K562 (cell line): ENCODE results near the gene TYW1B. TPM values are rescaled to one million over a fixed set of nuclear protein-coding genes. Genes with fewer than 3 reads are reported as not detected.

Experiments used
- ATAC-seq: fragments of 200-7000 bp; cut with Tn5 transposase; 3 replicates; pipeline ENCODE4 v1.9.1; 2020; ENCODE audit warnings: moderate library complexity
- BruUV-seq: library from RNA; stranded (reverse); fragments of 400-500 nt; replicated peaks from 2 replicates; lab custom pipeline; 2021; lab: Mats Ljungman, UMichigan
- CTCF ChIA-PET: fragments of 300-600 bp; formaldehyde crosslinking; extraction: SDS; loops from one replicate; lab custom pipeline; 2021; ENCODE audit warnings: low intra/inter-chr PET ratio; lab: Yijun Ruan, JAX
- POLR2A ChIA-PET: fragments of 300-600, 350-650 bp; sonication (Branson Sonifier 250); formaldehyde crosslinking; extraction: SDS; loops from one replicate; lab custom pipeline; 2021; ENCODE audit warnings: antibody characterized with exemption, inconsistent platforms; lab: Yijun Ruan, JAX
- DNase-seq, 4 experiments: peaks; one replicate each; pipeline versions ENCODE4 v3.0.0 to v3.0.0-alpha.2; 2011 to 2018; ENCODE audit warnings: low spot score in 3 of 4, mixed read lengths in 3 of 4; ENCODE audit errors: extremely low read depth in 1 of 4
- FAIRE-seq: peaks from 2 replicates; lab custom pipeline; 2011; peaks lifted over from hg19 to GRCh38; lab: Jason Lieb, UNC
- H2AFZ ChIP-seq: 2 replicates; pipeline ENCODE4 v1.6.0; 2011; ENCODE audit warnings: low read depth, low read length, control low read depth, inconsistent platforms
- H3K27ac ChIP-seq: fragments of 200-600 bp; 3 replicates; pipeline ENCODE4 v1.8.0; 2011; ENCODE audit warnings: low read depth, mild to moderate bottlenecking, control low read depth, inconsistent platforms, low read length, moderate library complexity, mixed read lengths; ENCODE audit errors: extremely low read depth
- H3K27me3 ChIP-seq, 2 experiments: fragments of 300-600 bp in 1 of 2; 2 replicates in 1 of 2; 3 replicates in 1 of 2; pipeline versions ENCODE4 v1.6.0 to v1.8.0; 2011; ENCODE audit warnings: inconsistent platforms in 2 of 2, low read length in 2 of 2, mild to moderate bottlenecking in 1 of 2, mixed read lengths in 1 of 2, moderate library complexity in 1 of 2; ENCODE audit not compliant: control insufficient read depth in 2 of 2, insufficient read depth in 2 of 2
- H3K36me3 ChIP-seq: fragments of 300-600 bp; 3 replicates; pipeline ENCODE4 v1.8.0; 2011; ENCODE audit warnings: mild to moderate bottlenecking, low read length, inconsistent platforms; ENCODE audit not compliant: control insufficient read depth, insufficient read depth
- H3K4me1 ChIP-seq, 2 experiments: fragments of 200-600 bp in 1 of 2; replicated peaks in 1 of 2; 2 replicates in 1 of 2; 3 replicates in 1 of 2; pipeline versions ENCODE4 v1.5.1 to v1.8.0; 2011; ENCODE audit warnings: inconsistent platforms in 2 of 2, low read length in 2 of 2, mild to moderate bottlenecking in 1 of 2, mixed read lengths in 1 of 2, moderate library complexity in 1 of 2; ENCODE audit not compliant: control insufficient read depth in 2 of 2, insufficient read depth in 2 of 2
- H3K4me2 ChIP-seq: 2 replicates; pipeline ENCODE4 v1.6.1; 2011; ENCODE audit warnings: low read length, control low read depth, inconsistent platforms, mixed read lengths; ENCODE audit not compliant: insufficient read depth
- H3K4me3 ChIP-seq: fragments of 200-600 bp; sonication (generic), shearing (Covaris generic); 2 replicates; pipeline ENCODE4 v1.5.1; 2016; ENCODE audit warnings: control low read depth, inconsistent platforms
- H3K79me2 ChIP-seq: fragments of 200-600 bp; 3 replicates; pipeline ENCODE4 v1.8.0; 2011; ENCODE audit warnings: low read length, inconsistent platforms; ENCODE audit not compliant: control insufficient read depth, insufficient read depth
- H3K9ac ChIP-seq, 2 experiments: 2 replicates each; pipeline versions ENCODE4 v1.6.0 to v1.6.1; 2011; ENCODE audit warnings: low read depth in 2 of 2, low read length in 2 of 2, control low read depth in 1 of 2, inconsistent platforms in 1 of 2, mild to moderate bottlenecking in 1 of 2, mixed read lengths in 1 of 2; ENCODE audit not compliant: insufficient read depth in 1 of 2
- H3K9me1 ChIP-seq: one replicate; pipeline ENCODE4 v1.6.0; 2011; ENCODE audit warnings: inconsistent platforms, mild to moderate bottlenecking, low read length, moderate library complexity; ENCODE audit not compliant: control insufficient read depth, insufficient read depth
- H3K9me3 ChIP-seq: replicated peaks from 2 replicates; pipeline ENCODE4 v1.5.1; 2011; ENCODE audit warnings: low read depth, low read length, inconsistent platforms; ENCODE audit not compliant: control insufficient read depth, insufficient read depth
- H4K20me1 ChIP-seq: replicated peaks from 2 replicates; pipeline ENCODE4 v1.6.1; 2011; ENCODE audit warnings: low read length, inconsistent platforms, mixed read lengths; ENCODE audit not compliant: control insufficient read depth, insufficient read depth
- FOS ChIP-seq: IDR thresholded peaks from 3 replicates; pipeline ENCODE4 v1.6.1; 2011; ENCODE audit not compliant: insufficient read length; ENCODE audit errors: extremely low read depth
- IFI16 ChIP-seq: fragments of 250-450 bp; sonication (Bioruptor Pico); IDR thresholded peaks from 2 replicates; pipeline ENCODE4 v2.1.2; 2022; ENCODE audit warnings: mild to moderate bottlenecking, inconsistent platforms
- ILK ChIP-seq: fragments of 450-650 bp; IDR thresholded peaks from 2 replicates; pipeline ENCODE4 v1.6.1; 2016; ENCODE audit warnings: missing genetic modification characterization, low read depth, mild to moderate bottlenecking, missing compliant biosample characterization, moderate library complexity, borderline replicate concordance
- LCOR ChIP-seq: sonication (generic); formaldehyde crosslinking; IDR thresholded peaks from 2 replicates; pipeline ENCODE4 v1.8.0; 2022; ENCODE audit warnings: mild to moderate bottlenecking, missing genetic modification reagents
- MAFF ChIP-seq: IDR thresholded peaks from 2 replicates; pipeline ENCODE4 v1.6.1; 2012; ENCODE audit warnings: low read length, improper control_type of control experiment
- MAFK ChIP-seq: IDR thresholded peaks from 2 replicates; pipeline ENCODE4 v1.6.1; 2011; ENCODE audit warnings: low read length, improper control_type of control experiment
- NFYB ChIP-seq: IDR thresholded peaks from 2 replicates; pipeline ENCODE4 v1.6.1; 2011; ENCODE audit warnings: mild to moderate bottlenecking, moderate library complexity; ENCODE audit not compliant: insufficient read length; ENCODE audit errors: extremely low read depth
- NR2C1 ChIP-seq, 2 experiments: fragments of 450-650 bp; IDR thresholded peaks; 2 replicates each; pipeline ENCODE4 v1.6.1; 2017; ENCODE audit warnings: mild to moderate bottlenecking in 2 of 2, antibody characterized with exemption in 1 of 2, inconsistent platforms in 1 of 2, missing compliant biosample characterization in 1 of 2, missing genetic modification characterization in 1 of 2
- RNF2 ChIP-seq: sonication (generic); IDR thresholded peaks from 2 replicates; pipeline ENCODE4 v1.6.1; 2016
- SMAD3 ChIP-seq: fragments of 450-650 bp; formaldehyde crosslinking; conservative IDR thresholded peaks from 2 replicates; pipeline ENCODE4 v1.4.0; 2020; ENCODE audit warnings: mild to moderate bottlenecking
- SNRNP70 ChIP-seq: fragments of 200-400 bp; formaldehyde crosslinking; optimal IDR thresholded peaks from 2 replicates; pipeline ENCODE3; 2017; ENCODE audit warnings: low read depth, low read length
- WGBS: fragments of 100-300 bp; shearing (Covaris generic); methylation state at CpG from one replicate; pipeline ENCODE4 v1.1.6; 2016; ENCODE audit warnings: low coverage, mixed read lengths; ENCODE audit not compliant: insufficient coverage; ENCODE audit errors: missing lambda C conversion rate; 5-methylcytosine and 5-hydroxymethylcytosine counted together
- in situ Hi-C: fragments of 300-500 bp; cut with MboI; formaldehyde crosslinking; loops from 4 replicates; pipeline ENCODE4 v1.15.0; 2018; ENCODE audit warnings: inconsistent platforms, mixed read lengths
- intact Hi-C: fragments of 100-400 bp; cut with micrococcal nuclease; formaldehyde crosslinking; loops from 2 replicates; pipeline ENCODE4 v1.14.2; 2022
- polyA plus RNA-seq, 8 experiments: library from polyadenylated mRNA; depleted of rRNA in 4 of 8; stranded (reverse) in 5 of 8; unstranded in 3 of 8; fragments of >200 nt; fragmentation: Nextera tagmentation in 2 of 8; fragmentation: Illumina TruSeq in 1 of 8; extraction: Ambion mirVana in 2 of 8; extraction: Trizol in 1 of 8; gene quantifications; 2 replicates each; pipeline versions ENCODE4 v1.2.1 to v1.2.3, GENCODE V29; 2011 to 2014; ENCODE audit warnings: inconsistent platforms in 1 of 8, missing spikeins in 1 of 8
- total RNA-seq, 7 experiments: library from RNA; depleted of rRNA in 6 of 7; stranded (reverse); fragments of >200 nt in 6 of 7; fragmentation: Illumina TruSeq in 2 of 7; extraction: Trizol in 2 of 7; gene quantifications; 2 replicates each; pipeline versions ENCODE4 v1.2.1 to v1.2.3, GENCODE V29; 2011 to 2021; ENCODE audit warnings: low replicate concordance in 1 of 7
- TF ChIP-seq, protein P1 (sequence below), 2 experiments: fragments of 450-650 bp; IDR thresholded peaks; 2 replicates each; pipeline ENCODE4 v1.6.1; 2018; ENCODE audit warnings: mild to moderate bottlenecking in 2 of 2, low read depth in 1 of 2; ENCODE audit not compliant: partially characterized antibody in 2 of 2

TYW1B gene
- total and polyA plus RNA-seq, 9 of the 15 experiments (the other 6 are each of a cell fraction or from before 2014, with no cell fraction given), result 5.8 to 14.7 (median 9.8) TPM

GRCh38 chr7:72538856-72539255 lies 289.1 kb downstream of the TYW1B start:
- H3K4me2 ChIP-seq, result no peak overlapping the region

More at GRCh38 chr7:72538856-72539255, 289.1 kb downstream of the TYW1B start:
- Histone ChIP-seq H2AFZ (no peak overlapping the region), H3K4me3 (no peak overlapping the region), H3K9ac (no peak overlapping the region), H3K79me2 (no peaks in the 10 kb centered on the region), H3K27ac (no peak overlapping the region), H3K9me1 (no peaks in the 10 kb centered on the region), H3K27me3 (peaks cover 13 to 32% of the 10 kb centered on the region in 2 experiments; a peak in 4 of 5 replicates), H3K4me1 (no peaks in the 10 kb centered on the region; a peak in 1 of 5 replicates), H3K9me3 (no peaks in the 10 kb centered on the region), H4K20me1 (no peaks in the 10 kb centered on the region), H3K36me3 (no peaks in the 10 kb centered on the region)
- WGBS, result 7% methylated on average over 4 of the region's 4 CpGs
- ChIA-PET POLR2A (no interaction called here), CTCF (no interaction called here)
- FAIRE-seq (no peak), ATAC-seq (no peak), DNase-seq (no peak)
- intact Hi-C loops (no loop called here), in situ Hi-C loops (no loop called here)
- BruUV-seq, result no TSS peak
- TF ChIP-seq MAFF (no peak), SMAD3 (CRISPR knock-in tag) (no peak), LCOR (CRISPR knock-in tag) (no peak), FOS (no peak), ILK (tag) (no peak), NFYB (no peak), MAFK (no peak), IFI16 (CRISPR knock-in tag) (no peak), SNRNP70 (no peak), NR2C1 (IDR thresholded peaks at IDR 0.05) (no peak), NR2C1 (tag; IDR thresholded peaks at IDR 0.05) (no peak), RNF2 (no peak)
- TF ChIP-seq, protein P1, sequence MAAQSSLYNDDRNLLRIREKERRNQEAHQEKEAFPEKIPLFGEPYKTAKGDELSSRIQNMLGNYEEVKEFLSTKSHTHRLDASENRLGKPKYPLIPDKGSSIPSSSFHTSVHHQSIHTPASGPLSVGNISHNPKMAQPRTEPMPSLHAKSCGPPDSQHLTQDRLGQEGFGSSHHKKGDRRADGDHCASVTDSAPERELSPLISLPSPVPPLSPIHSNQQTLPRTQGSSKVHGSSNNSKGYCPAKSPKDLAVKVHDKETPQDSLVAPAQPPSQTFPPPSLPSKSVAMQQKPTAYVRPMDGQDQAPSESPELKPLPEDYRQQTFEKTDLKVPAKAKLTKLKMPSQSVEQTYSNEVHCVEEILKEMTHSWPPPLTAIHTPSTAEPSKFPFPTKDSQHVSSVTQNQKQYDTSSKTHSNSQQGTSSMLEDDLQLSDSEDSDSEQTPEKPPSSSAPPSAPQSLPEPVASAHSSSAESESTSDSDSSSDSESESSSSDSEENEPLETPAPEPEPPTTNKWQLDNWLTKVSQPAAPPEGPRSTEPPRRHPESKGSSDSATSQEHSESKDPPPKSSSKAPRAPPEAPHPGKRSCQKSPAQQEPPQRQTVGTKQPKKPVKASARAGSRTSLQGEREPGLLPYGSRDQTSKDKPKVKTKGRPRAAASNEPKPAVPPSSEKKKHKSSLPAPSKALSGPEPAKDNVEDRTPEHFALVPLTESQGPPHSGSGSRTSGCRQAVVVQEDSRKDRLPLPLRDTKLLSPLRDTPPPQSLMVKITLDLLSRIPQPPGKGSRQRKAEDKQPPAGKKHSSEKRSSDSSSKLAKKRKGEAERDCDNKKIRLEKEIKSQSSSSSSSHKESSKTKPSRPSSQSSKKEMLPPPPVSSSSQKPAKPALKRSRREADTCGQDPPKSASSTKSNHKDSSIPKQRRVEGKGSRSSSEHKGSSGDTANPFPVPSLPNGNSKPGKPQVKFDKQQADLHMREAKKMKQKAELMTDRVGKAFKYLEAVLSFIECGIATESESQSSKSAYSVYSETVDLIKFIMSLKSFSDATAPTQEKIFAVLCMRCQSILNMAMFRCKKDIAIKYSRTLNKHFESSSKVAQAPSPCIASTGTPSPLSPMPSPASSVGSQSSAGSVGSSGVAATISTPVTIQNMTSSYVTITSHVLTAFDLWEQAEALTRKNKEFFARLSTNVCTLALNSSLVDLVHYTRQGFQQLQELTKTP (IDR thresholded peaks at IDR 0.05; ENCODE audit: low read depth in 1 of 2, partially characterized antibody in 2 of 2), result no peak
